OCI-LY7 (cell line): ENCODE data around the gene PRCD. TPM values are rescaled to one million over a fixed set of nuclear protein-coding genes. Genes with fewer than 3 reads are reported as not detected.
A peak's percentile ranks its signal among the peaks of the same experiment; 100 is the strongest.
"Not testable (repeated sequence)": the region's sequence is repeated elsewhere in the genome, so short reads cannot be mapped to it uniquely, and the experiment has no call there.

Experiments
- BruUV-seq: library from RNA; stranded (reverse); fragments of 400-500 nt; replicated peaks from 2 replicates; lab custom pipeline; 2021; lab: Mats Ljungman, UMichigan
- CTCF ChIA-PET: fragments of 300-600 bp; sonication (Branson Sonifier 250); formaldehyde crosslinking; loops from one replicate; lab custom pipeline; 2022; ENCODE audit warnings: antibody characterized with exemption; ENCODE audit not compliant: unreplicated experiment; lab: Charles Lee
- POLR2A ChIA-PET: fragments of 300-600 bp; sonication (Branson Sonifier 250); formaldehyde crosslinking; loops from one replicate; lab custom pipeline; 2022; ENCODE audit warnings: antibody characterized with exemption; lab: Charles Lee
- DNase-seq: peaks from one replicate; pipeline ENCODE4 v3.0.0-alpha.2; 2015; ENCODE audit warnings: low spot score
- H2AFZ ChIP-seq: fragments of 200-600 bp; sonication (generic), shearing (Covaris generic); 2 replicates; pipeline ENCODE4 v1.6.1; 2014; ENCODE audit warnings: mild to moderate bottlenecking, antibody characterized with exemption, low read length, moderate library complexity
- H3K27ac ChIP-seq: fragments of 200-600 bp; sonication (generic); 2 replicates; pipeline ENCODE4 v1.5.1; 2014; ENCODE audit warnings: mixed run types, low read depth, mild to moderate bottlenecking, moderate library complexity, low read length, inconsistent platforms; ENCODE audit not compliant: poor library complexity, severe bottlenecking
- H3K36me3 ChIP-seq: fragments of 200-600 bp; sonication (generic); 2 replicates; pipeline ENCODE4 v1.6.1; 2014; ENCODE audit warnings: mild to moderate bottlenecking, antibody characterized with exemption, low read length, moderate library complexity, mixed read lengths; ENCODE audit not compliant: insufficient read depth
- H3K4me1 ChIP-seq: fragments of 200-600 bp; sonication (generic); 2 replicates; pipeline ENCODE4 v1.5.1; 2014; ENCODE audit warnings: mild to moderate bottlenecking, low read length; ENCODE audit not compliant: insufficient read depth, poor library complexity, severe bottlenecking
- H3K4me2 ChIP-seq: fragments of 200-600 bp; sonication (generic); 2 replicates; pipeline ENCODE4 v1.6.1; 2014; ENCODE audit warnings: mild to moderate bottlenecking, low read length
- H3K4me3 ChIP-seq: fragments of 200-600 bp; sonication (generic); 2 replicates; pipeline ENCODE4 v1.5.1; 2014; ENCODE audit warnings: mild to moderate bottlenecking, low read depth, low read length; ENCODE audit not compliant: poor library complexity, severe bottlenecking
- H3K79me2 ChIP-seq: fragments of 200-600 bp; sonication (generic); 2 replicates; pipeline ENCODE4 v1.6.1; 2016; ENCODE audit warnings: low read depth, mild to moderate bottlenecking, low read length, moderate library complexity, mixed read lengths; ENCODE audit not compliant: insufficient read depth
- H3K9me2 ChIP-seq: fragments of 200-600 bp; sonication (generic); 2 replicates; pipeline ENCODE4 v1.6.1; 2016; ENCODE audit warnings: mild to moderate bottlenecking, low read length, mixed read lengths; ENCODE audit not compliant: insufficient read depth
- H3K9me3 ChIP-seq: fragments of 200-600 bp; sonication (generic); 2 replicates; pipeline ENCODE4 v1.6.1; 2014; ENCODE audit warnings: mild to moderate bottlenecking, mixed run types, low read length, mixed read lengths
- H4K20me1 ChIP-seq: fragments of 200-600 bp; sonication (generic); 2 replicates; pipeline ENCODE4 v1.6.1; 2014; ENCODE audit warnings: mild to moderate bottlenecking, antibody characterized with exemption, low read length, moderate library complexity, mixed read lengths; ENCODE audit not compliant: insufficient read depth
- EZH2phosphoT487 ChIP-seq: fragments of 200-600 bp; sonication (generic); IDR thresholded peaks from 2 replicates; pipeline ENCODE4 v1.6.1; 2018; ENCODE audit warnings: low read depth, borderline replicate concordance, mild to moderate bottlenecking, mixed run types, antibody characterized with exemption, low read length, moderate library complexity, mixed read lengths
- intact Hi-C: fragments of 100-400 bp; cut with micrococcal nuclease; formaldehyde crosslinking; loops from one replicate; pipeline ENCODE4 v1.10.0; 2022; ENCODE audit not compliant: unreplicated experiment
- total RNA-seq, 2 experiments: library from RNA; depleted of rRNA in 1 of 2; stranded (reverse); fragments of >200 nt in 1 of 2; shearing (Covaris generic) in 1 of 2; gene quantifications; 2 replicates each; pipeline ENCODE4 v1.2.3, GENCODE V29; 2014 to 2022
- TF ChIP-seq, protein P1 (sequence below): fragments of 200-600 bp; sonication (generic); conservative IDR thresholded peaks from 2 replicates; pipeline ENCODE4 v1.5.1; 2014; ENCODE audit warnings: mild to moderate bottlenecking, antibody characterized with exemption, low read length, moderate library complexity, mixed read lengths

The PRCD gene
- total RNA-seq, 2 experiments from 2014 or later, result 5.7 to 15.9 TPM

DNA sequence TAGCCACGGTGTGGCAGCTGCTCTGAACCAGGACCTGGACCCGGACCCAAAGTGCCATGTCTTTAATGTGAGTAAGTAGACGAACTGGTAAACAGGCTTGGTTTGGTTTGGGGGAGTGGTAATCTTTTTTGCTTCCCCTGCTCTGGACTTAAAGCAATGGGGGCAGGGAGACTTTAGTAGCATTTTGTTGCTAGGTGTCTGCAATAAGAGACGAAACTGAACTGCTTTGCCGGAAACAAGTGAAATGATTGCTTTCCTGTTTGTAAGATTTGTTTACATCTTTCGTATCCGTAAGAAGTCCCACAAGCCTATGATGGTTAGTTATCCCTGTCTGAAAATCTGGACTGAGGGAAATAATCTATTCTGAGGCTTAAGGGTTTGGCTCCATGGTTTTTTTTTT is 21.5 kb downstream of the PRCD start:
- POLR2A ChIA-PET, result interaction anchor here (0.8 kb wide), 1 partner anchor 584 kb away, joined by 5 read pairs; no protein-coding TSS in a partner anchor
- TF ChIP-seq, protein P1, sequence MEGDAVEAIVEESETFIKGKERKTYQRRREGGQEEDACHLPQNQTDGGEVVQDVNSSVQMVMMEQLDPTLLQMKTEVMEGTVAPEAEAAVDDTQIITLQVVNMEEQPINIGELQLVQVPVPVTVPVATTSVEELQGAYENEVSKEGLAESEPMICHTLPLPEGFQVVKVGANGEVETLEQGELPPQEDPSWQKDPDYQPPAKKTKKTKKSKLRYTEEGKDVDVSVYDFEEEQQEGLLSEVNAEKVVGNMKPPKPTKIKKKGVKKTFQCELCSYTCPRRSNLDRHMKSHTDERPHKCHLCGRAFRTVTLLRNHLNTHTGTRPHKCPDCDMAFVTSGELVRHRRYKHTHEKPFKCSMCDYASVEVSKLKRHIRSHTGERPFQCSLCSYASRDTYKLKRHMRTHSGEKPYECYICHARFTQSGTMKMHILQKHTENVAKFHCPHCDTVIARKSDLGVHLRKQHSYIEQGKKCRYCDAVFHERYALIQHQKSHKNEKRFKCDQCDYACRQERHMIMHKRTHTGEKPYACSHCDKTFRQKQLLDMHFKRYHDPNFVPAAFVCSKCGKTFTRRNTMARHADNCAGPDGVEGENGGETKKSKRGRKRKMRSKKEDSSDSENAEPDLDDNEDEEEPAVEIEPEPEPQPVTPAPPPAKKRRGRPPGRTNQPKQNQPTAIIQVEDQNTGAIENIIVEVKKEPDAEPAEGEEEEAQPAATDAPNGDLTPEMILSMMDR, result no peak
- no peak for TF ChIP-seq EZH2phosphoT487
- Histone ChIP-seq H3K79me2 (peaks cover 62% of the 10 kb centered on the region), H4K20me1 (peaks cover 45% of the 10 kb centered on the region), H3K4me2 (peak overlapping the region; percentile 84), H3K4me1 (peaks cover 54% of the 10 kb centered on the region), H2AFZ (no peak overlapping the region), H3K9me2 (no peaks in the 10 kb centered on the region), H3K9me3 (no peaks in the 10 kb centered on the region), H3K36me3 (peaks cover 79% of the 10 kb centered on the region), H3K27ac (peak overlapping the region; percentile 28), H3K4me3 (peak overlapping the region; percentile 77)
- peak; percentile 28 for DNase-seq
- BruUV-seq, result no TSS peak
- CTCF ChIA-PET, result no interaction called here
- intact Hi-C loops, result no loop called here

DNA sequence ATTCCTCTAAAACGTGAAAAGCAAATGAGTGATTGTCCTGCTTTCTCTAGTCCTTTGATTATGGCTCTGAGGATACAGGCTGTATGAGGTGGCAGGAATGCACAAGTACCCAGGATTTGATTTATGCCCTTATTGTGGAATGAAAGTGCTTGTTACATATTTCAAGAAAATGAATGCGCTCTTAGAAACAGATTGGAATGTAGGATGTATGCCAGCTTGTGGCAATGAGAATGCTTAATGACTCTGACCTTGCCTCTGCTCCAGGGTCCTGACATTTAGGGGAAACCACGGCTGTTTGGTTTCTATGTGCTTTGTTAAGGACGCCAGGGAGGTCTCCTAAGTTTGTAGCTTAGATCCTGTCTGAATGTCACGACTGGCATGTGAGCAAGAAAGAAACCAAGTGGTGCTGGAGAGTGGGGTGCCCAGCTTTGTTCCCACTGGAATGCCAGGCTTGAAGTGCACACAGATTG is 22.0 kb downstream of the PRCD start:
- H3K4me2 ChIP-seq, result peak overlapping the region; percentile 84
- peak overlapping the region; percentile 77 for H3K4me3 ChIP-seq
- ChIA-PET CTCF (interaction anchor here (0.6 kb wide), 1 partner anchor 522 kb away, joined by 4 read pairs; no protein-coding TSS in a partner anchor), POLR2A (interaction anchor here (0.8 kb wide), 1 partner anchor 584 kb away, joined by 5 read pairs; no protein-coding TSS in a partner anchor)
- peaks cover 45% of the 10 kb centered on the region for H4K20me1 ChIP-seq
- intact Hi-C loops, result no loop called here
- H3K4me1 ChIP-seq, result peaks cover 54% of the 10 kb centered on the region
- no peaks in the 10 kb centered on the region for H3K9me2 ChIP-seq
- H3K9me3 ChIP-seq, result no peaks in the 10 kb centered on the region
- H2AFZ ChIP-seq, result no peak overlapping the region
- no peak overlapping the region for H3K27ac ChIP-seq
- peaks cover 57% of the 10 kb centered on the region for H3K79me2 ChIP-seq
- DNase-seq, result no peak
- TF ChIP-seq, protein P1, result no peak
- peaks cover 84% of the 10 kb centered on the region for H3K36me3 ChIP-seq
- no TSS peak for BruUV-seq

DNA sequence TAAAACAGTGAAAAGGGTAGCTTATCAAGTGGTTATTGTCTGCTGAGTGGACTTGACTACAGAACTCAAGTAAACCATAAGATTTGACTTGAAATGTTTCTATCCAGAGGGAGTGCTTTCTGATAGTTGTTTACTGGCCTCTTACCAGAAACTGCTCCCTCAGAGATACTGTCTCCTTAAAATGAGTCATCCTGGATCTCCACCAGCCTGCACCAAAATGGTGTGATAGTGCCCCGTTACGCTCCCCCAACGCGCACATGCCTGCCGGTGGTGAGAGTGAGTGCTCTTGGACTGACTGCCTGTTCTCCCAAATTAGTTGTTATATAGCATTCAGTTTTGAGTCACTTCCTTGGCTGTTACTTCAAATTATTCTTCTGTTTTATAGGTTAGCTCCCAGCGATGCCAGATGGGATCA is 22.9 kb downstream of the PRCD start:
- ChIA-PET POLR2A (interaction anchor here (0.6 kb wide), 2 partner anchors 198 to 232 kb away, joined by 3 to 7 read pairs; no protein-coding TSS in a partner anchor), CTCF (interaction anchor here (0.6 kb wide), 1 partner anchor 521 kb away, joined by 4 read pairs; no protein-coding TSS in a partner anchor)
- peaks cover 92% of the 10 kb centered on the region for H3K36me3 ChIP-seq
- peaks cover 51% of the 10 kb centered on the region for H3K79me2 ChIP-seq
- DNase-seq, result no peak
- H3K4me2 ChIP-seq, result no peak overlapping the region
- H2AFZ ChIP-seq, result no peak overlapping the region
- intact Hi-C loops, result no loop called here
- no peaks in the 10 kb centered on the region for H3K9me3 ChIP-seq
- no peak overlapping the region for H3K4me3 ChIP-seq
- TF ChIP-seq, protein P1, result no peak
- no peak for TF ChIP-seq EZH2phosphoT487
- no peaks in the 10 kb centered on the region for H3K9me2 ChIP-seq
- no peak overlapping the region for H3K27ac ChIP-seq
- BruUV-seq, result no TSS peak
- peaks cover 60% of the 10 kb centered on the region for H3K4me1 ChIP-seq
- peaks cover 45% of the 10 kb centered on the region for H4K20me1 ChIP-seq

DNA sequence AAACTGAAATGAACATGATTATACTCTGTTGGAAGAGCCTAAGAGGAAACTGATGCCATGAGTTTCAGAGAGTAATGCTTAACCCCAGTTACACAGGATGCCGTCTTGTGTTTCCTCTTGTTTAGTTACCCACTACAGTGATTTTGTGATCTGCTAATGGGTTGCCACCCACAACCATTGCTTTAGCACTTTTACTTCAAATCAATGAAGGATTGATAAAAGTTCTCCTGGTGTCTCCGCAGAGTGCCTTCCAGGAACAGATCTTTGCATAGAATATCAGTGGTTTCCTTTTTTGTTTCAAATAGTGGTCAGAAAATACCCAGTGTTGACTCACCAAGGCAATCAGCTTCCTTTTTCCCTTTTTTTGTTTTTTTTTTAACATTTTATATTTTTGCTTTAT is 23.5 kb downstream of the PRCD start:
- peaks cover 45% of the 10 kb centered on the region for H4K20me1 ChIP-seq
- intact Hi-C loops, result not testable (repeated sequence)

More for the DNA sequence above, 23.5 kb downstream of the PRCD start:
- H3K4me2 ChIP-seq, H3K9me2 ChIP-seq, H3K9me3 ChIP-seq, DNase-seq, H3K4me3 ChIP-seq, H3K27ac ChIP-seq, CTCF ChIA-PET, H2AFZ ChIP-seq: not testable (repeated sequence)
- Histone ChIP-seq H3K79me2 (peaks cover 45% of the 10 kb centered on the region), H3K36me3 (peaks cover 88% of the 10 kb centered on the region), H3K4me1 (peaks cover 62% of the 10 kb centered on the region)
- POLR2A ChIA-PET, result interaction anchor here (0.6 kb wide), 1 partner anchor 199 kb away, joined by 7 read pairs; no protein-coding TSS in a partner anchor
- TSS peak; percentile 7 for BruUV-seq
